GM11168 (cell line): Measurements from ENCODE around the gene SIPA1L3.

Source experiments
- in situ Hi-C: fragments of 300-500 bp; cut with MboI; formaldehyde crosslinking; loops from one replicate; pipeline ENCODE4 v1.12.0; 2022; ENCODE audit warnings: low sequenced_read_pairs; ENCODE audit not compliant: unreplicated experiment

The SIPA1L3 gene

DNA sequence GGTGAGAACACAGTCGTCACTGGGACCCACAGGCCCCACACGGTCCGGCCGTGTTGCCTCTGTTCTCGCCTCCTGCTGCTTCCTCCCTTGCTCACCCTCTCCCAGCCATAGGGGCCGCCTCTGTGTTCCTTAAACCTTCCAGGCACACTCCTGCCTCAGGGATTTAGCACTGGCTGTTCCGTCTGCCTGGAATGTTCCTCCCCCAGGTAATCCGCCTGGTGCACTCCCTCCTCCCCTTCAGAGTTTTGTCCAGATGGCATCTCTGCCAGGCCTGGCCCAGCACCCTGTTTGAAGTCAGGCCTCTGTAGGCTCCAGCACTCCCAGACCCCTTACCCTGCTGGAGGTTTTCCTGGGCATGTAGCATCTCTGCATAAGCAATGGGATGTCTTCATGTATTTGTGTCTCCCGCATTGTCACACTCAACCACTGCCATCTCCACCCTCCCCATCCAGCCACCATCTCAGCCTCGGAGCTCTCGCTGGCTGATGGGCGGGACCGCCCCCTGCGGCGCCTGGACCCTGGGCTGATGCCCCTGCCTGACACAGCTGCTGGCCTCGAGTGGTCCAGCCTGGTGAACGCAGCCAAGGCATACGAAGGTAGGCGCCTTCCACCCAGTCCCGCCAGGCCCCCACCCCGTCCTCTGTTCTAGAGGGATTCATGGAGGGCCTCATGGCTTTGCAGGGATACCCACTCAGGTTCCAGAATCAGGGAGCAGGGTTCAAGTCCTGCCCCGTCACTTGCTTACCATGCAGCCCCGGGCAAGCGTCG lies 291.1 kb downstream of the SIPA1L3 start:
- in situ Hi-C loops: no loop called here

DNA sequence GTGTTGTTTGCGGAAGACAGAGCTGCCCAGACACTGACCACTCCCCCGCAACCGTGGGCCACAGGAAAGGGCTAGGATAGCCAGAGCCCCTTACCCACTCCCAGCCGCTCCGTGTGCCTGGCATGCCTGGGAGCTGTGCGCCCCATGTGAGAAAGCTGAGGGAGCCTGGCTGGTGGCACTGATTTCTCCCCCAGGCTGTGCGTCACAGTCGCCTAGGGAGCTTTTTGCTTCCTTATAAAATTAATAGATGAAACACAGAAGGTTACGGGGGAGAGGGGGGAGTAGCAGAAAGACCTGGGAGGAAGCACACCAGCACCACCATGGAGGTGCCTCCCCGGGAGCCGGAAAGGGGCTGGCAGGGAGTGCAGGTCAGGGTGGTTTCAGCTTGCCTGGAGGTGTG lies 292.3 kb downstream of the SIPA1L3 start:
- in situ Hi-C loops: no loop called here

DNA sequence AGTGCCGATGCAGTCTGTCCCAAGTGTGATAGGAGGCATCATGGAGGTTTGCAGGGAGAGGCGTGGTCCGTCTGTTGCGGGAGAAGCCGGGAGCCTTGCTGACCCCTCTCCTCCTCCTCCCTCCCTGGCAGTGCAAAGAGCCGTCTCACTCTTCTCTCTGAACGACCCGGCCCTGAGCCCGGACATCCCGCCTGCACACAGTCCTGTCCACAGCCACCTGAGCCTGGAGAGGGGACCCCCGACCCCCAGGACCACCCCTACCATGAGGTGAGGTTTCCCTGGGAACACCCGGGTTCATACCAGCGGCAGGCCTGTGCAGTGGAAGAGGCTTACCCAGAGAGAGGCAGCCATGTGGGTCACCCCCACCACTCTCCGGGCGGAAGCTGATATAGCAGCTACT lies 294.7 kb downstream of the SIPA1L3 start:
- in situ Hi-C loops: no loop called here

DNA sequence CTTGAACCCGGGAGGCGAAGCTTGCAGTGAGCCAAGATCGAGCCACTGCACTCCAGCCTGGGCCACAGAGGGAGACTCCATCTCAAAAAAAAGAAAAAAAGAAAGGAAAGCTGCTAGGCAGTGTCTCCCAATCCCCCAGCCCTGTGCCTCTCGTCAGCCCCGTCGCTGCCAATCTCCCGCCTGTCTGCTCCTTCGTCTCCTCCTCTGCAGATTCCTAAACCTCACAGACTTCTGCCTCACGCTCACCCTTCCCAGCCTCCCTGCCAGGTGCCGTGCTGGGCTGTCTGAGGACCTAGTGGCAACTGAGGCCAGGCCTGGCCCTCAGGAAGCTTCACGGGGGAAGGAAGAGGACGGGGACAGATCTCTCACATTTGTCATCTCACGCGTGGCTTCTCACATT lies 295.5 kb downstream of the SIPA1L3 start:
- in situ Hi-C loops: no loop called here

DNA sequence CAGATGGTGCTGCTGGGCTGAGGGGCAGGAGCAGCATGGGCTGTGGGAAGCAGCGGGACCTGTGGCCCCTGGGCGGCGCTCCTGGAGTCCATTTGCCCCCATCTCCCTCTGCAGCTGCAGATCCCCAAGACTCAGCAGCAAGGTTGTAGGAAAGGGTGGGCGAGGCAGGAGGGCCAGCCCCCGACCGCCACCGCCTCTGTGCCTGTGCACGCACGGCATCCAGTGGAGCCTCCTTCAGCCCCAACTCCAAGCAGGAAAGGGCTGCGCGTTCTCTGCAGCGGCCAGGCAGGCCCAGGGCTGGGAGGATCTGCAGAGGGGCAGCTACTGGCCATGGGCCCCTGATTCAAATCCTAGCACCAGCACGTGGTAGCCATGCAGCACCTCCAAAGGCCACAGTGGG lies 296.2 kb downstream of the SIPA1L3 start:
- in situ Hi-C loops: no loop called here

DNA sequence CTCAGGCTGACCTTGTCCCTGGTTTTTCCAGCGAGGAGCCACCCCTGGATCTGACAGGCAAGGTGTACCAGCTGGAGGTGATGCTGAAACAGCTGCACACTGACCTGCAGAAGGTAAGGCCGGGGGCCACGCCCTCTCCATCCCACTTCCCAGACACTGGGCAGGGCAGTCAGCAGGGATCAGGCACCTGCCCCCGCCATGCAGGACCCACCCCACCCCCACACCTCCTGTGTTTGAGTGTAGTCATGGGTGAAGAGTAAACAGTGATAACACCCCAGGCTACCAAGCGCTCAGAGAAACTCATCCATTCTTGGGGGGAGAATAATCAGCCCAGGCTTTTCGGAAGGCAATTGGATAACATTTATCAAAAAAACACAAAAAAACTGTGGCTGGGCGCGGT lies 297.1 kb downstream of the SIPA1L3 start:
- in situ Hi-C loops: no loop called here

DNA sequence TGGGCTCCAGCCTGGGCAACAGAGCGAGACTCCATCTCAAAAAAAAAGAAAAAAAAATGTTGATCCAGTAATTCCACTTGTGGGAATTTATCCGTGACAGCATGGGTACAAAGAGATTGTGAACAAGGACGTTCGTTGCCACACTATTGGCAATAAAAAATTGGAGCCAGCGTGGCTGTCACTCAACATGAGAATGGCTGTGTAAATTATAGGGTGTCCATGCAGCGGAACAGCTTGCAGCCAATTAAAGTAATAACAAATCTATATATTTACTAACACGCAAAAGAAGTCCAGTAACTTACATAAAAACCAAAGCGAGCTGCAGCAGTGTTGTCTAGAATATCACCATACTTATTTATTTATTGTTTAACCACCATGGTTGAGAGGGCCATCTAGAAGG lies 297.7 kb downstream of the SIPA1L3 start:
- in situ Hi-C loops: no loop called here

DNA sequence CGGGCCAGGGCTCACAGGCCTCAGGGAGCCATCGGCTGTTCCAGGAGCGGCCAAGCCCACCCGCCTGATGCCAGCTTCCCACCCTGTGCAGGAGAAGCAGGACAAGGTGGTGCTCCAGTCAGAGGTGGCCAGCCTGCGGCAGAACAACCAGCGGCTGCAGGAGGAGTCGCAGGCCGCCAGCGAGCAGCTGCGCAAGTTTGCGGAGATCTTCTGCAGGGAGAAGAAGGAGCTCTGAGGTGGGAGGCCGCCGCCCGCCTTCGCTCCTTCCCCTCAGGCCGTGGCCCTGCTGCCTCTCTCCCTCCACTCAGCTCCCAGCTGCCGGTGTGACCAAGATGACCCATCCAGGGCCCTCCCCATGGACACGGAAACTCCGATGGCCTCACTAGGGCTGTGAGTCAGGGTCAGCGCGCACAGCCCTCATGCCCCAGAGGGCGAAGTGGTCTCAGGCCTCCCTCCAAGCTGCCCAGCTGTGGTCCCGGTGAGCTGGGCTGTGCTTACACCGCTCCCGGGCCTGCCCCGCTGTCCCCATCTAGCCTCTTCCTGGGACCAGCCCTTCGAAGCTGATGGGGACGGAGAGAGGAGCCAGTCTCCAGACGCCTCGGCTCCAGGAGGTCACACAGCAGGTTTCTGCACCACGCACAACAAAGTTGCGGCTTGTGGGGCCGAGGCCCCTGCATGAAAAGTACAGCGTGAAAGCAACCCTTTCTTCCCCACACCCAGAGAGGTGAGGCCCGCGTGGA lies 299.2 kb downstream of the SIPA1L3 start:
- in situ Hi-C loops: no loop called here

DNA sequence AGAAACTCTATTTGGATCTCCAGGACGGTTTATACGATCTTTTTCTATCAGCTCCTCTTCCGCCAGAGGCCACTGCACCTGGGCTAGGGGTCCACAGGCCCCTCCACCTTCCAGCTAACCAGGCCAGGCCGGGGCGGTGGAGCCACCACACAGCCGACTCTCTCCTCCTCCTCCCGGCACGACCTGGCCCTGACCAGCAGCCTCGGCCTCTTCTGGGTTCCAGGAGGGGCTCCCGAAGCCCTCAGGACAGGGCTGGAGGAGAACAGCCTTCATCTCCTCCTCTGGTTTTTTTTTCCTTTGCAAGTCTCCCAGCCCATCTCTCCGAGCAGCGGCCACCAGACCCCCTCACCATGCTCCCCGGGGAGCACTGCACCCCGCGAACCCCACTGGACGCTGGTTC lies 299.9 kb downstream of the SIPA1L3 start:
- in situ Hi-C loops: no loop called here

DNA sequence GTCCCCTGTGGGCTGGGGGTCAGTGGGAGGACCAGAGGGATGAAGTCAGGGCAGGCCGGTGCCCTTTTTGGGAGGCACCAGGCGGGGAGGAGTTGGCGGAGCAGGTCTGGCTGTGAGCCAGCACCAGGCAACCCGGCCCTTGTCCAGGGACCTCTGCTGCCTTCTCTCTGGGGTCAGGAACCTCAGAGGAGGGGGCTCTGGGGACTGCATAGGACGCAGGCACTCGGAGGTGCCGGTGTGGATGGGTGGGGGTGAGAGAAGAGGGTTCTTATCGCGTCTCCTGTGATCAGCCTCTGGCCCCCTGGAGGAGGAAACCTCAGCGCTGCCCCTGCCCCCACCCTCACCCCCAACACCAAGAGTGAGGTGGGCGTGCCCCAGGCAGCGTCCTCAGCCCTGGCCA lies 300.5 kb downstream of the SIPA1L3 start:
- in situ Hi-C loops: no loop called here

DNA sequence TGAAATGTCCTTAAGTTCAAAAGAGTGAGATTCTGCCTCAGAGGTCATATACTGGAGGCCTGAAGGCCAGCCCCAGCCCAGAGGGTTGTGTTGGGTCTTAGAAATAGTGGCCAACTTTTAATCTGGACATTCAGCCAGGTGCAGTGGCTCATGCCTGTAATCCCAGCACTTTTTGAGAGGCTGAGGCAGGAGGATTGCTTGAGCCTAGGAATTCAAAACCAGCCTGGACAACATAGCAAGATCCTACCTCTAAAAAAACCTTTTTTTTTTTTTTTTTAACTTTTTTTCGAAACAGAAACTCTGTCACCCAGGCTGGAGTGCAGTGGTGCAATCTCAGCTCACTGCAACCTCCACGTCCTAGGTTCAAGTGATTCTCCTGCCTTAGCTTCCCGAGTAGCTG lies 301.6 kb downstream of the SIPA1L3 start:
- in situ Hi-C loops: no loop called here

DNA sequence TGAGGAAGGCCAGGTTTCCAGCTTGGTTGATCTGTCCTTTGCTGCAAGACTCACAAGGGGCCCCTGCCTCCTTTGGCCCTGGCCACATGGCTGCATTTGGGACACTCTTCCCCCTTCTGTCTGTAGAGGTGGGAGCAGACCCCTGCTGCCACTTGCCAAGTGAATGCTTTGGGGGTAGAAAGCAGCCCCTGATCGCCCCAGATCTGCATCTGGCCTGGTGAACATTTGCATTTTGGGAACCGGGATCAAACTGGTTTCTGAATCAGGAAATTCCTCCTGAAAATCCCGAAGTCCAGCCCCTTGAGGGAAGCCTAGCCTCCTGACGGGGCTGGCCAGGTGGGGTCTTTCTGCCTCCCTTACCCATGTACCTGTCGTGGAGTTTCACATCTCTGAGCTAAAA lies 302.1 kb downstream of the SIPA1L3 start:
- in situ Hi-C loops: no loop called here

DNA sequence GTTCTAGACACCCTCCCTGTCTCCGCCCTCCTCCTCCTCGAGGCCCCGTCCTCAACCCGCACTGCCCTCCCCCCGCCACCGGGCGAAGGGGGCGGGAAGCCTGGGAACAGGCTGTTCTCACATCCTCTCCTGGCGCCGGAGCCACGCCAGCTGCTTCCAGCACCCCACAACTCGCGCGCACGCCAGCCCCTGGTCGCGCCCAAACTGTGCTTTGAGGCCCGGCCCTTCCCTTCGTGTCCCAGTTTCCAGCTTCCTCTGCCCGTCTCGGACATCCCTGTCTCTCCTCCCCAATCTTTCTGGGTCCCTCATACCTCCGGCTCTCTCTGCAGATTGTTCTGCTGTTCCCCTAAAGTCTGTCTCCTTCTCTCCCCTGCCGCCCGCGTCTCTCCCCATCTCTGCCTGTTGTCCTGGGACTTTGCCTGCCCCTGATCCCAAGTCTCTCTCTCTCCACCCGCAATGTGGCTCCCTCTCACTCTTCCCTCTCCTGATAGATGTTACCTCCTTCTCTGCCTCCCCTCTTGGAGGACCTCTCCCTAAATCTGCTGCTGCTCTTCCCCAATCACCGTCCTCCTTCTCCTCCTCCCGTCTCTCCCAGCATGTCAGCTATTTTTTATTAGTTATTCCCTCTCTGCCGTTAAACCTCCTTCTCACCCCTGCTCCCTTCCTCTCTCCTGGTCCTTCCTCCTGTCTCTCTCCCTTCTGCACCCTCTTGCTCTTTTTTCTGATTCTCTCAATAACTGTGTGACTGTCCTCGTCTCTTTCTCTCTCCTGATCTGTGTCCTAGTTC lies 302.9 kb downstream of the SIPA1L3 start:
- in situ Hi-C loops: no loop called here

DNA sequence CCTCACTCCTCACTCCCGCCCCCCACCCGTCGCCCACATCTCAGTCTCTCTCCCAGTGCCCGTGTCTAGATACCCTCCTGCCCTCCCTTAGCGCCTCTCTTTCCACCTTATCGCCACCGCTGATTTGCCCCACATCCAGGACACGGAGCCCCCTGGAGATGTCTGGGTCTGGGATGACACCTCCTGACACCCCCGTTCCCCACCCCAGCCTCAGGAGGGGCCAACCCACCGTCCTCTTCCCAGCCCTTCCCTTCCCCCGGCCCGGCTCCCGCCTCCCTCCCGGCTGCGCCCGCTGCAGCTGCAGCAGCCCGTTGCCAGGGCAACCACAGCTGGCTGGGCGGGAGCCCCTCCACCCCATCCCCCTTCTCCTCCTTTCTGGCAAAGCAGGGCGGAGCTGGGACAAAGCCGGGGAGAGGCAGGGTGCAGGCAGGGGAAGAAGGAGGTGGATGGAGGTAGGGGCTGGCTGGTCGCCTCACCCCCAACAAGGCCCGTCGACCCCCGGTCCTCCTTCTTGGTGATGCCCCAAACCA lies 303.5 kb downstream of the SIPA1L3 start:
- in situ Hi-C loops: no loop called here

DNA sequence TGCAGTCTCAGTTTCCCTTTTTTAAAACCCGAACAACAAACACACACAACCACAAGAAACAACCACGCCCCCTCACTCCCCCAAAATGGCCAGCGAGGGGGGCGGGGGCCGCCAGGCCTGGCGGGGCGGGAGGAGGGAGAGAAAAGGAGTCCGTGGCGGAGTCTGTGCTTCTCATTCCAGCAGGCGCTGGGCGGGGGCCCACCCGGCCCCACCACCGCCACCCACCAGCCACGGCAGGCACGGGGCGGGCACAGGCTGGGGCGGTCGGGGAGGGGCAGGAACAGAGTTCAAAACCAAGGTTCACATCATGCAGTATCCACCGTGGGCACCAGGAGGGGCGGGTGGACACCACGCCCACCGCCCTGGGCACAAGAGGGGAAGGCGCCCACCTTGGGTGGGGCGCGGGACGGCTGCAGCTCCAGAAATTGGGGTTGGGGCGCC lies 304.2 kb downstream of the SIPA1L3 start:
- in situ Hi-C loops: no loop called here

DNA sequence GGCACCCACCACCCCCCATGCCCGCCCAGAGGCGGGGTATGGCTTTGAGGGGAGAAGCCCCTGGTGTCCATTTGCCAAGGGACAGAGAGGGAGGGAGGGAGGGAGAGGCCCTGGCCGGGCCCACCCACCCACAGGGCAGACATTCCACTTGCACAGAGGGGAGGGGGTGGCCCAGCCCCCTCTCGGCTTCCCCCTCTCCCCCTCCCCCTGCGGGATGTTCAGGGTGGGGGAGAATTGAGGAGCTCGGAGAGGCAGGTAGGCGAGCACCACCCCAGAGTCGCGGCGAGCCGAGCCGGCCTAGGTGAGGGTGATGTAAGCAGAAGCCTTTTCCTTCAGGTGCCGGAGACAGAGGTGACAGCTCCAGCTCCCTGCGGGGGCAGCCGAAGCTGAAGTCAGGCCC lies 304.8 kb downstream of the SIPA1L3 start:
- in situ Hi-C loops: no loop called here

DNA sequence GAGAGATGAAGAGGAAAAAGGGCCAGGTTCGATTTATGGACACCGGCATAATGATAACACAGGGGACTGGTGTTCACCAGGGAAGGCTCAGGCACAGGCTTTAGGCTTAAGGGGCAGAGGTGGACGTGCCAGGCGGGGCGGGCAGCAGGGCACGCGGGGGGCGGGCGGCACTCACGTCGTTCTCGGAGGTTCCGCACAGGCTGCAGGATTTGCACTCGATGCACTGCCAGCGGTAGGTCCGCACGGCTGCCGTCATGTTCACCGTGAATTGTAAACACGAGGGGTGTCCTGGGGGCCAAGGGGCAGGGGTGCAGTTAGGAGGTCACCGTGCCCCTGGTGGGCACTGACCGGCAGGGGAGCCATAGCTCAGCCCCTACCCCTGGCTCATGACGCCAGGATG lies 306.5 kb downstream of the SIPA1L3 start:
- in situ Hi-C loops: no loop called here

DNA sequence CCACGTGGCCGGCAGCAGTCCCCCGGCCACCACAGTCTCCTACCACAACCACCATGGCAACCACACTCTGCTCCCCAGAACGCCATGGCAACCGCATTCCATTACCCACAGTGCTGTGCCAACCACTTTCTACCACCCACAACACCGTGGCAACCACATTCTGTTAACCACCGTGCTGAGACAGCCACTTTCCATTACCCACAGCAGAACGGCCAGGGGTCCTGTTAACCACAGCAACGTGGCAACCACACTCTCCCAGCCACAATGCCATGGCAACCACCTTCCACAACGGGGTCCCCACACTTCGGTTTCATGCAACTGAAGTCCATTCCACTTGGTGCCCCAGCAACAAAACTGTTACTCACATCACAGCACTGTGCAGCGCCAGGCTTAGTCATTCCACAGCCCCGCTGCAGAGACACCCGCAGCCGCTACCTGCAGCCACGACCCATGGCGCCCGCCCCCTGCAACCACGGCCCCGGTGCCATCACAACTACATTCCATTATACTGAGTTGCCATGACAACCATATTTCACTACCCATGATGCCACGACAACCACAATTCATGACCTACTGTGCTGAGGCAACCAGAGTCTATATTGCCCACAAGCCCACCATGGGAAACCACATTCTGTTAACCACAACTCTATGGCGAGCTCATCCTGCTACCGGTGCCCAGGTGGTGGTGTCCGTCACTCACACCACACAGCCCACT lies 307.1 kb downstream of the SIPA1L3 start:
- in situ Hi-C loops: no loop called here

DNA sequence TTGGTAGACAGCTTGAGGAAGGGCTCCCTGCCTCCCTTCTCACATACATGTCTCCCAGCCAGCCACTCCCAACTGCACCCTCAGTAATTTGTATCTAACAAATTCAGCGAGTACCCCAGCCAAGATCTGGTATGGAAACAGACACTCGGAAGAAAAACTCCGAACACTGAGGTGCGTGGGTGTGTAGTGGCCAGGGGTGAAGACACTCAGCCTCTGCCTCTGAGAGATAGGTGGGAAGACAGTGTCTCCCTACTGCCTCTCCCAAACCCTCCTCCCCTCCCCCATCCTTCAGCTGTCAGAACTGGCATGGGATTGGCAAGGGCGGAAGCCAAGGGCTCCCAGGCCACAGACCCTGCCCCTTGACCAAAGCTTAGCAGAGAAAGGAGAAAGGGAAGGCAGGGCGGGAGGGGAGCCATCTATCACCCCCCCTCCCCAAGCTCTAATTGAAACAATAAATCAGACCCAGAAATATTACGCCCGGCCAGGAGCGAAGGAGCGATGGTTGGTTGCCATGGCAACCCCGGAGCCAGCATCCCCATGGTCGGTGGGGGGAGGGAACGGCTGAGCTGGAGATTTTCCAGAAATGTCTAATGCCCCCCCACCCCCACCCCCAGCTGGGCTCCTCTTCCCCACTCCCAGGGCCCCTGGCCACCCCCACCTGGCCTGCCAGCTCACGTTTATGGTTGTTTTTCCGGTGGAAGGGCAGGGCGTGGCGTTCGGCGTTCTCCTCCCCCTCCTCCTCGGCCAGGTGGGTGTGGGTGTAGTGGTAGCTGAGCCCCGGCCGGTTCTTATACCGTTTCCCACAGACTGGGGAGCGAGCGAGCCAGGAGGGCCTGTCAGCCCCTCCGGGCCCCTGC lies 310.0 kb downstream of the SIPA1L3 start:
- in situ Hi-C loops: no loop called here
